Tibial nerve (tissue), 4 donors: Measurements from ENCODE around the gene CRYL1. TPM values are rescaled to one million over a fixed set of nuclear protein-coding genes. Genes with fewer than 3 reads are reported as not detected.

ENCODE experiments used
- DNase-seq, 2 donors: peaks; one replicate each; pipeline ENCODE4 v3.0.0-alpha.2; 2019; ENCODE audit warnings: low spot score in 2 of 2
- H3K27ac ChIP-seq, 4 donors: fragments of 200-600 bp; sonication (generic) in 3 of 4; one replicate each; pipeline ENCODE4 v1.5.1; 2017 to 2019; ENCODE audit warnings: mild to moderate bottlenecking in 1 of 4
- H3K27me3 ChIP-seq, 2 donors: fragments of 200-600 bp; sonication (generic) in 1 of 2; one replicate each; pipeline versions ENCODE4 v1.5.1 to v1.6.0; 2017 to 2019
- H3K36me3 ChIP-seq, 3 donors: fragments of 200-600 bp; sonication (generic); one replicate each; pipeline ENCODE4 v1.5.1; 2018 to 2019
- H3K4me1 ChIP-seq, 4 donors: fragments of 200-600 bp; sonication (generic) in 3 of 4; one replicate each; pipeline ENCODE4 v1.5.1; 2017 to 2019
- H3K4me3 ChIP-seq, 4 donors: fragments of 200-600 bp; sonication (generic) in 3 of 4; one replicate each; pipeline ENCODE4 v1.5.1; 2017 to 2019; ENCODE audit warnings: mild to moderate bottlenecking in 1 of 4, moderate library complexity in 1 of 4
- H3K9me3 ChIP-seq, 4 donors: fragments of 200-600 bp; sonication (generic) in 3 of 4; one replicate each; pipeline ENCODE4 v1.5.1; 2017 to 2019
- EP300 ChIP-seq, 2 donors: sonication (generic); formaldehyde crosslinking; IDR thresholded peaks; one replicate each; pipeline ENCODE4 v1.6.1; 2017; ENCODE audit warnings: antibody characterized with exemption in 2 of 2, mild to moderate bottlenecking in 1 of 2
- POLR2A ChIP-seq, 2 donors: fragments of 450-650 bp; IDR thresholded peaks; one replicate each; pipeline ENCODE4 v1.6.1; 2017; ENCODE audit warnings: antibody characterized with exemption in 2 of 2, mild to moderate bottlenecking in 2 of 2, moderate library complexity in 2 of 2
- WGBS, 2 donors: methylation state at CpG; one replicate each; pipeline ENCODE4 v1.1.5; 2018; 5-methylcytosine and 5-hydroxymethylcytosine counted together
- total RNA-seq, 4 donors: library from RNA; depleted of rRNA; stranded (reverse); fragments of >200 nt; gene quantifications; one replicate each; pipeline ENCODE4 v1.1.0, GENCODE V29; 2016
- TF ChIP-seq, protein P1 (sequence below), 5 experiments: fragments of 200-600 bp in 3 of 5; fragments of 450-650 bp in 2 of 5; sonication (generic) in 3 of 5; IDR thresholded peaks; one replicate each; pipeline ENCODE4 v1.5.1; 2016 to 2019; ENCODE audit warnings: antibody characterized with exemption in 5 of 5, mild to moderate bottlenecking in 3 of 5, moderate library complexity in 2 of 5

Gene CRYL1
- total RNA-seq, 4 donors from 2014 or later, result 33.9 to 60.5 (median 49.5) TPM

DNA sequence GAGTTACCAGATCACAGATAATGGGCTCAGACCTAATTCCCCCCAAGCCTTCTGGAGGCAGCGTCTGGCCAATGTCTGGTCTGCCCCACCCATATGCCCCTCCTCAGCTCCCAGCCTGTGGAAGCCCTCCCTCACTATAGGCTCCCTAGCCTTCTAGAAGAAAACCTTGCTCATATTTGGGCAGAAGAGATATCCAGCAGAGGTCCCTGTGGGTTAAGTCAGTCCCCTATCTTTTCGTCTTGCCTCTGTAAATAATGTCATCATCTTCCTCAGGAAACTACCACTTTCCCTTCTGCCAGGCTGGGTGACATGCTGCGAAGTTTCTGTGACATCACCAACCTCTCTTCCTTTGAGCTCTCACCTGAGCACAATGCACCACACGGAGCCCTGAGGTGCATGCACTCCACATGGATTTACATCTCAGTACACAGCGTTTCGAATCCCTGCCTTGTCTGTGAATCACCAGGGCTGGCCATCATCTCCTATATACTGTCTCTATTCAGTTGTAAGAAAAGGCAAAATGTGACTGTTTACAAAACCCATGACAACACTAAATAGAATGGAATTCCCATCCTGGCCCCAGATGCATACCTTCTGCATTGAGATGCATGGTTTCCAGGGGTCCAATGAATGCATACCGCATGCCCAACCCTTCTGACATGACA lies 112.8 kb downstream of the CRYL1 start:
- DNase-seq, result no peak
- H3K27me3 ChIP-seq, result no peaks in the 10 kb centered on the region
- H3K9me3 ChIP-seq, result no peaks in the 10 kb centered on the region
- TF ChIP-seq, protein P1, sequence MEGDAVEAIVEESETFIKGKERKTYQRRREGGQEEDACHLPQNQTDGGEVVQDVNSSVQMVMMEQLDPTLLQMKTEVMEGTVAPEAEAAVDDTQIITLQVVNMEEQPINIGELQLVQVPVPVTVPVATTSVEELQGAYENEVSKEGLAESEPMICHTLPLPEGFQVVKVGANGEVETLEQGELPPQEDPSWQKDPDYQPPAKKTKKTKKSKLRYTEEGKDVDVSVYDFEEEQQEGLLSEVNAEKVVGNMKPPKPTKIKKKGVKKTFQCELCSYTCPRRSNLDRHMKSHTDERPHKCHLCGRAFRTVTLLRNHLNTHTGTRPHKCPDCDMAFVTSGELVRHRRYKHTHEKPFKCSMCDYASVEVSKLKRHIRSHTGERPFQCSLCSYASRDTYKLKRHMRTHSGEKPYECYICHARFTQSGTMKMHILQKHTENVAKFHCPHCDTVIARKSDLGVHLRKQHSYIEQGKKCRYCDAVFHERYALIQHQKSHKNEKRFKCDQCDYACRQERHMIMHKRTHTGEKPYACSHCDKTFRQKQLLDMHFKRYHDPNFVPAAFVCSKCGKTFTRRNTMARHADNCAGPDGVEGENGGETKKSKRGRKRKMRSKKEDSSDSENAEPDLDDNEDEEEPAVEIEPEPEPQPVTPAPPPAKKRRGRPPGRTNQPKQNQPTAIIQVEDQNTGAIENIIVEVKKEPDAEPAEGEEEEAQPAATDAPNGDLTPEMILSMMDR (IDR thresholded peaks at IDR 0.05), result no peak
- TF ChIP-seq EP300 (IDR thresholded peaks at IDR 0.05) (no peak), POLR2A (IDR thresholded peaks at IDR 0.05) (no peak)
- H3K4me3 ChIP-seq, result no peak overlapping the region
- WGBS, 2 donors, result 78 to 82% methylated on average over 7 of the region's 7 CpGs
- H3K4me1 ChIP-seq, result peaks cover 0 to 14% (median 3%) of the 10 kb centered on the region in 4 donors
- H3K27ac ChIP-seq, result no peak overlapping the region
- no peaks in the 10 kb centered on the region for H3K36me3 ChIP-seq

DNA sequence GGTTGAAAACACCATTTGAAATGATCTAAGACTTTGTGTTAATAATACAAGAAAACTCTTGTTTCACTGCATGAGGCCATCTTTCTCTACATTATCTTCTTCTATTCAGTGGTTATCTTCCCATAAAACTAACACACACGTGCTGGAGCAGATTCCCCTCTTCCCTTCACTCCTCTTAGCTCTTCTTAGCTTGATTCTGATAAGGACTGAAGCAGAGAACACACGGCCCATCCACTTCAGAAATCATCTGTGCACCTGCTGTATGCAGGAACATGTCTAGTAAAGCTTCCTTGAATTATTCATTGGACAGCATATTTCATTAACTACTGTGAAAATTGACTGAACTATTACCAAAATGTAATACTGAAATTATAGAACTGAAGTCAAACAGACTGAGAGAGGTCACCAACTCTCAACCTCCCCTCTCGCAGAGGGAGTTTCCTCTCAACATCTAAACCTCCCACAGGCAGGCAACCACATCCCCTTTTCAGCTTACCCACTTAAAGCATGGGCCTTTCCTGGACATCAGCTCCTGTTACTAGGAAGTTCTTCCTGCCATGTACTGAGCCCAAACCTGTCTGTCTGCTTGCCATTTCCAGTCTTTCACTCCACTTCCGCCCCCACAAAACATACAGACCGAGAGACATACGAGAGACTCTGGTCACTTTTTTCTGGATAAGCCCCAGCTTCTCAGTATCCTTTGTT lies 113.9 kb downstream of the CRYL1 start:
- DNase-seq, result no peak
- H3K27ac ChIP-seq, result no peak overlapping the region
- H3K4me3 ChIP-seq, result no peak overlapping the region
- no peaks in the 10 kb centered on the region for H3K27me3 ChIP-seq
- peaks cover 0 to 12% (median 3%) of the 10 kb centered on the region in 4 donors for H3K4me1 ChIP-seq
- no peaks in the 10 kb centered on the region for H3K36me3 ChIP-seq
- WGBS, 2 donors, result 51 to 55% methylated on average over 6 of the region's 6 CpGs
- no peaks in the 10 kb centered on the region for H3K9me3 ChIP-seq
- TF ChIP-seq POLR2A (IDR thresholded peaks at IDR 0.05) (no peak), EP300 (IDR thresholded peaks at IDR 0.05) (no peak)
- TF ChIP-seq, protein P1 (IDR thresholded peaks at IDR 0.05), result no peak

DNA sequence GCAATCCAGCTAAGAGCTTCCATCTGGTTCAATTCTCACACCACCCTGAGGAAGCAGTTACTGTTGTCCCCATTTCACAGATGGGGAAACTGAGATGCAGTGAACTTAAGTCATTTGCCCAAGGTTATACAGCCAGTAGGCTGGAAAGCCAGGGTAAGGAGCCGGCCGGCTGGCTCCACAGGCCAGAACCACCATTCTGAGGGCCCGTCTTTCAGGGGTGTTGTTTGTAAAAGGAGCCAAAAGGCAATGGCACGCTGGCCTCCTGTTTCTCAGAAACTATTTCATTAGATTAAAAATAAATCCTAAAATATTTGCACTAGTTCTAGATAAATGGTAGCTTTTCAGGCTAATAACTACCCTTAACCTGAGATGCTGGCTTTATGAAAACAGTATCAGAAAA lies 114.9 kb downstream of the CRYL1 start:
- TF ChIP-seq POLR2A (IDR thresholded peaks at IDR 0.05) (no peak), EP300 (IDR thresholded peaks at IDR 0.05) (no peak)
- TF ChIP-seq, protein P1 (IDR thresholded peaks at IDR 0.05), result no peak
- no peaks in the 10 kb centered on the region for H3K27me3 ChIP-seq
- peaks cover 0 to 10% (median 3%) of the 10 kb centered on the region in 4 donors for H3K4me1 ChIP-seq
- H3K4me3 ChIP-seq, result no peak overlapping the region
- no peaks in the 10 kb centered on the region for H3K36me3 ChIP-seq
- WGBS, 2 donors, result 73 to 93% methylated on average over 4 of the region's 4 CpGs
- no peak for DNase-seq
- H3K9me3 ChIP-seq, result no peaks in the 10 kb centered on the region
- H3K27ac ChIP-seq, result no peak overlapping the region

DNA sequence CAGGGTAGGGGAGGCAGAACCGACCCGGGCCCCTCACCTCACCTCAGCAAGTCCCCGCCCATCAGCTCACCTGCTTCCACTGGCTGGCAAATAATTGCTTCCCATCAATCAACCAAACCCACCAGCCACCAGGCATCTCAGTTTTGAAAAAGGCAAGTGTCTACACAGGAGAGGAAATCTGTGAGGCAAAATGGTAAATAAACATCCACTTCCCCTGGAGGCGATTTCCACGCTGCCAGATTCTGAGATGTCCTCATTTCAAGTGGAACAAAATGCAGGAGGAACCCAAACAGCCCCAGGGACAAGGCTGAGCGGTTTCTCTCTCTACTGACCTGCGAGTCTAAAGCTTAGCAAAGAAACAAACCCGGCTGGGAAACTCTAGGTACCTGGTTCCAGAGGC lies 117.5 kb downstream of the CRYL1 start:
- no peak for TF ChIP-seq POLR2A (IDR thresholded peaks at IDR 0.05)
- TF ChIP-seq EP300 (IDR thresholded peaks at IDR 0.05), result no peak
- TF ChIP-seq, protein P1 (IDR thresholded peaks at IDR 0.05), result no peak
- no peak overlapping the region for H3K4me3 ChIP-seq
- H3K9me3 ChIP-seq, result no peaks in the 10 kb centered on the region
- peaks cover 0 to 13% (median 3%) of the 10 kb centered on the region in 4 donors for H3K4me1 ChIP-seq
- no peak overlapping the region for H3K27ac ChIP-seq
- peaks cover 0 to 20% (median 6%) of the 10 kb centered on the region in 3 donors for H3K36me3 ChIP-seq
- H3K27me3 ChIP-seq, result no peaks in the 10 kb centered on the region
- no peak for DNase-seq
- 59 to 91% methylated on average over 8 of the region's 8 CpGs for WGBS, 2 donors

DNA sequence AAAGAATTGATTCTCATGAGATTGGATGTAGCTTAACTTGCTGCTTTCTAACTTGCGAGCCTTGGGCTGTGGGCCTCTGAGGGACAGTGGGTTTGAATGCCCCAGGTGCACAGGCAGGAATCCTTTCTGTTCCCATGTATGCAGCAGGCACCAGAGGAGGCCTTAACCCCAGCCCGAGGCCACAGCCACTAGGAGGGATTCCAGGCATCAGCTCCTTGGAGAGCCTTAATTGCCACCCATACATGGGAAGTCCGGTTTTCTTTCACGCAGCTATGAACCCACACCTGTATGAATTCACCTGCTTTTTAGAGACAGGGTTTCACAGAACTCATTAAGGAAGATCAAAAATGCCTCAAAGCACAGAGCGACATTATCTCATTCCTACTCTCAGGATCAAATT lies 117.9 kb downstream of the CRYL1 start:
- WGBS, 2 donors, result 92 to 96% methylated on average over 5 of the region's 5 CpGs
- TF ChIP-seq POLR2A (IDR thresholded peaks at IDR 0.05), result no peak
- TF ChIP-seq, protein P1 (IDR thresholded peaks at IDR 0.05), result no peak
- no peak for TF ChIP-seq EP300 (IDR thresholded peaks at IDR 0.05)
- peaks cover 0 to 13% (median 3%) of the 10 kb centered on the region in 4 donors for H3K4me1 ChIP-seq
- no peak for DNase-seq
- H3K27me3 ChIP-seq, result no peaks in the 10 kb centered on the region
- H3K36me3 ChIP-seq, result peaks cover 0 to 24% (median 6%) of the 10 kb centered on the region in 3 donors
- H3K27ac ChIP-seq, result no peak overlapping the region
- H3K9me3 ChIP-seq, result no peaks in the 10 kb centered on the region
- H3K4me3 ChIP-seq, result no peak overlapping the region
